ENCODE measurements around the gene CEACAM19. TPM values are rescaled to one million over a fixed set of nuclear protein-coding genes. Genes with fewer than 3 reads are reported as not detected.

Gene CEACAM19
- total and polyA plus RNA-seq, 2 of the 13 experiments (the other 11 are each of a cell fraction or from before 2014, with no cell fraction given): 1.3 to 4.0 TPM

DNA sequence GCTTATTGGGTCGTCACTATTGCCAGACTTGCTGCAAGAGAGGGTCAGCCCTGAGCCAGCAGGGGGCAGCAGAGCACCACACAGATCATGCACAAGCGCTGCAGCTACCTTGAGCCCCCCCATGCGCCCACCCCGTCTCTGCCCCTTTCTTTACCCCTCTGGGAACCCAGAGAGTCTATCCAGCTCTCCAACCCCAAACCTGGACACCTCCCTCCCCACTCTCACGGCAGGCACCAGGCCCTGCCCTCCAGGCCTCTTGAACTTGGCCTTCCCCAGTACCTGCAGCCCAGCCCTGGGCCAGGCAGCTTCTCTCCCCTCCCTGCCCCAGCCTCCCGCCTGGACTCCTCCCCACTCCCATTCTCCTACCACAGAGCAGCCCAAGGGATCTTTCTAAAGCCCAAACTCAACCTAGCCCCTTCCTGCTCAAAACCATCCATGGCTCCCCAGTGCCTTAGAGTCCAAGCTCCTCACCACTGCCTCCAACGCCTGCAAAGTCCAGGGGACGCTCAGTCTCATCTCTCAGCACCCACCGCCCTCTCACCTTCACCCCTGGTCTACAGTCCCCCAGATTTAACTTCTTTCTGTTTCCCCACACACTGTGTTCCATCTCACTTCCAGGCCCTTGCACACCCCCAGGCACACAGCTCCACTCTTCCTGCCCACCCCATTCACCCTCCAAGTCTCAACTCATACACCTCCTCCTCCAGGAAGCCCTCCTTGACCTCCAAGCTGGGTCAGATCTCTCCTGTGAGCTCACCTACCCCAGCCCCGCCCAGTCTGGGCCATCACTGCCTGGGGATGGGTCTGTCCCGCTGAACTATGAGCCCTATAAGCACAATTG lies 18.2 kb downstream of the CEACAM19 start (continued):
- TF ChIP-seq, protein P1, sequence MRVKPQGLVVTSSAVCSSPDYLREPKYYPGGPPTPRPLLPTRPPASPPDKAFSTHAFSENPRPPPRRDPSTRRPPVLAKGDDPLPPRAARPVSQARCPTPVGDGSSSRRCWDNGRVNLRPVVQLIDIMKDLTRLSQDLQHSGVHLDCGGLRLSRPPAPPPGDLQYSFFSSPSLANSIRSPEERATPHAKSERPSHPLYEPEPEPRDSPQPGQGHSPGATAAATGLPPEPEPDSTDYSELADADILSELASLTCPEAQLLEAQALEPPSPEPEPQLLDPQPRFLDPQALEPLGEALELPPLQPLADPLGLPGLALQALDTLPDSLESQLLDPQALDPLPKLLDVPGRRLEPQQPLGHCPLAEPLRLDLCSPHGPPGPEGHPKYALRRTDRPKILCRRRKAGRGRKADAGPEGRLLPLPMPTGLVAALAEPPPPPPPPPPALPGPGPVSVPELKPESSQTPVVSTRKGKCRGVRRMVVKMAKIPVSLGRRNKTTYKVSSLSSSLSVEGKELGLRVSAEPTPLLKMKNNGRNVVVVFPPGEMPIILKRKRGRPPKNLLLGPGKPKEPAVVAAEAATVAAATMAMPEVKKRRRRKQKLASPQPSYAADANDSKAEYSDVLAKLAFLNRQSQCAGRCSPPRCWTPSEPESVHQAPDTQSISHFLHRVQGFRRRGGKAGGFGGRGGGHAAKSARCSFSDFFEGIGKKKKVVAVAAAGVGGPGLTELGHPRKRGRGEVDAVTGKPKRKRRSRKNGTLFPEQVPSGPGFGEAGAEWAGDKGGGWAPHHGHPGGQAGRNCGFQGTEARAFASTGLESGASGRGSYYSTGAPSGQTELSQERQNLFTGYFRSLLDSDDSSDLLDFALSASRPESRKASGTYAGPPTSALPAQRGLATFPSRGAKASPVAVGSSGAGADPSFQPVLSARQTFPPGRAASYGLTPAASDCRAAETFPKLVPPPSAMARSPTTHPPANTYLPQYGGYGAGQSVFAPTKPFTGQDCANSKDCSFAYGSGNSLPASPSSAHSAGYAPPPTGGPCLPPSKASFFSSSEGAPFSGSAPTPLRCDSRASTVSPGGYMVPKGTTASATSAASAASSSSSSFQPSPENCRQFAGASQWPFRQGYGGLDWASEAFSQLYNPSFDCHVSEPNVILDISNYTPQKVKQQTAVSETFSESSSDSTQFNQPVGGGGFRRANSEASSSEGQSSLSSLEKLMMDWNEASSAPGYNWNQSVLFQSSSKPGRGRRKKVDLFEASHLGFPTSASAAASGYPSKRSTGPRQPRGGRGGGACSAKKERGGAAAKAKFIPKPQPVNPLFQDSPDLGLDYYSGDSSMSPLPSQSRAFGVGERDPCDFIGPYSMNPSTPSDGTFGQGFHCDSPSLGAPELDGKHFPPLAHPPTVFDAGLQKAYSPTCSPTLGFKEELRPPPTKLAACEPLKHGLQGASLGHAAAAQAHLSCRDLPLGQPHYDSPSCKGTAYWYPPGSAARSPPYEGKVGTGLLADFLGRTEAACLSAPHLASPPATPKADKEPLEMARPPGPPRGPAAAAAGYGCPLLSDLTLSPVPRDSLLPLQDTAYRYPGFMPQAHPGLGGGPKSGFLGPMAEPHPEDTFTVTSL (CRISPR knock-in tag; IDR thresholded peaks at IDR 0.05; ENCODE audit: borderline replicate concordance): 0 out of 2 replicates have a peak, but pooled peaks have one; percentile 34
- TF ChIP-seq, protein P2, sequence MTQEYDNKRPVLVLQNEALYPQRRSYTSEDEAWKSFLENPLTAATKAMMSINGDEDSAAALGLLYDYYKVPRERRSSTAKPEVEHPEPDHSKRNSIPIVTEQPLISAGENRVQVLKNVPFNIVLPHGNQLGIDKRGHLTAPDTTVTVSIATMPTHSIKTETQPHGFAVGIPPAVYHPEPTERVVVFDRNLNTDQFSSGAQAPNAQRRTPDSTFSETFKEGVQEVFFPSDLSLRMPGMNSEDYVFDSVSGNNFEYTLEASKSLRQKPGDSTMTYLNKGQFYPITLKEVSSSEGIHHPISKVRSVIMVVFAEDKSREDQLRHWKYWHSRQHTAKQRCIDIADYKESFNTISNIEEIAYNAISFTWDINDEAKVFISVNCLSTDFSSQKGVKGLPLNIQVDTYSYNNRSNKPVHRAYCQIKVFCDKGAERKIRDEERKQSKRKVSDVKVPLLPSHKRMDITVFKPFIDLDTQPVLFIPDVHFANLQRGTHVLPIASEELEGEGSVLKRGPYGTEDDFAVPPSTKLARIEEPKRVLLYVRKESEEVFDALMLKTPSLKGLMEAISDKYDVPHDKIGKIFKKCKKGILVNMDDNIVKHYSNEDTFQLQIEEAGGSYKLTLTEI (CRISPR knock-in tag; conservative IDR thresholded peaks at IDR 0.05): no peak
- TF ChIP-seq ZNF614 (CRISPR knock-in tag; IDR thresholded peaks at IDR 0.05; ENCODE audit: borderline replicate concordance): no peak
- 0 out of 2 replicates have a peak, but pooled peaks have one; percentile 43 for TF ChIP-seq PCBP1 (IDR thresholded peaks at IDR 0.05; ENCODE audit: borderline replicate concordance, low read depth, low read length)
- peak; percentile 74 for TF ChIP-seq ZMYM3 (CRISPR knock-in tag; IDR thresholded peaks at IDR 0.05)
- peak; percentile 74; the same call in 1 of the 2 replicates for TF ChIP-seq WIZ (CRISPR knock-in tag; IDR thresholded peaks at IDR 0.05)
- no peak; the same call in 1 of the 2 replicates for TF ChIP-seq NR2F6 (IDR thresholded peaks at IDR 0.05)
- peak; percentile 10; the same call in 1 of the 2 replicates for TF ChIP-seq NR2F6 (CRISPR knock-in tag; IDR thresholded peaks at IDR 0.05)
- TF ChIP-seq KLF9 (CRISPR knock-in tag; IDR thresholded peaks at IDR 0.05; ENCODE audit: low read depth): no peak
- TF ChIP-seq ZNF121 (CRISPR knock-in tag; IDR thresholded peaks at IDR 0.05): 0 out of 2 replicates have a peak, but pooled peaks have one; percentile 8
- no peak for TF ChIP-seq ESRRA (CRISPR knock-in tag; IDR thresholded peaks at IDR 0.05; ENCODE audit: low read depth)
- TF ChIP-seq, protein P3, sequence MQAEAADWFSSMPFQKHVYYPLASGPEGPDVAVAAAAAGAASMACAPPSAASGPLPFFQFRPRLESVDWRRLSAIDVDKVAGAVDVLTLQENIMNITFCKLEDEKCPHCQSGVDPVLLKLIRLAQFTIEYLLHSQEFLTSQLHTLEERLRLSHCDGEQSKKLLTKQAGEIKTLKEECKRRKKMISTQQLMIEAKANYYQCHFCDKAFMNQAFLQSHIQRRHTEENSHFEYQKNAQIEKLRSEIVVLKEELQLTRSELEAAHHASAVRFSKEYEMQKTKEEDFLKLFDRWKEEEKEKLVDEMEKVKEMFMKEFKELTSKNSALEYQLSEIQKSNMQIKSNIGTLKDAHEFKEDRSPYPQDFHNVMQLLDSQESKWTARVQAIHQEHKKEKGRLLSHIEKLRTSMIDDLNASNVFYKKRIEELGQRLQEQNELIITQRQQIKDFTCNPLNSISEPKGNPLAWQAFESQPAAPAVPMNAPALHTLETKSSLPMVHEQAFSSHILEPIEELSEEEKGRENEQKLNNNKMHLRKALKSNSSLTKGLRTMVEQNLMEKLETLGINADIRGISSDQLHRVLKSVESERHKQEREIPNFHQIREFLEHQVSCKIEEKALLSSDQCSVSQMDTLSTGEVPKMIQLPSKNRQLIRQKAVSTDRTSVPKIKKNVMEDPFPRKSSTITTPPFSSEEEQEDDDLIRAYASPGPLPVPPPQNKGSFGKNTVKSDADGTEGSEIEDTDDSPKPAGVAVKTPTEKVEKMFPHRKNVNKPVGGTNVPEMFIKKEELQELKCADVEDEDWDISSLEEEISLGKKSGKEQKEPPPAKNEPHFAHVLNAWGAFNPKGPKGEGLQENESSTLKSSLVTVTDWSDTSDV (CRISPR knock-in tag; IDR thresholded peaks at IDR 0.05): no peak
- TF ChIP-seq ZFX (CRISPR knock-in tag; IDR thresholded peaks at IDR 0.05; ENCODE audit: low read depth): peak; percentile 35; the same call in 1 of the 2 replicates
- TF ChIP-seq, protein P4, sequence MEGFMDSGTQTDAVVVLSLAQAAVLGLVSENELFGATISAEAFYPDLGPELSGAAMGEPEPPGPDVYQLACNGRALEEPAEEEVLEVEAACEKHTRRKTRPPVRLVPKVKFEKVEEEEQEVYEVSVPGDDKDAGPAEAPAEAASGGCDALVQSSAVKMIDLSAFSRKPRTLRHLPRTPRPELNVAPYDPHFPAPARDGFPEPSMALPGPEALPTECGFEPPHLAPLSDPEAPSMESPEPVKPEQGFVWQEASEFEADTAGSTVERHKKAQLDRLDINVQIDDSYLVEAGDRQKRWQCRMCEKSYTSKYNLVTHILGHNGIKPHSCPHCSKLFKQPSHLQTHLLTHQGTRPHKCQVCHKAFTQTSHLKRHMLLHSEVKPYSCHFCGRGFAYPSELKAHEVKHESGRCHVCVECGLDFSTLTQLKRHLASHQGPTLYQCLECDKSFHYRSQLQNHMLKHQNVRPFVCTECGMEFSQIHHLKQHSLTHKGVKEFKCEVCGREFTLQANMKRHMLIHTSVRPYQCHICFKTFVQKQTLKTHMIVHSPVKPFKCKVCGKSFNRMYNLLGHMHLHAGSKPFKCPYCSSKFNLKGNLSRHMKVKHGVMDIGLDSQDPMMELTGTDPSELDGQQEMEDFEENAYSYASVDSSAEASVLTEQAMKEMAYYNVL (CRISPR knock-in tag; IDR thresholded peaks at IDR 0.05; ENCODE audit: borderline replicate concordance): 0 out of 2 replicates have a peak, but pooled peaks have one; percentile 23
